Measurements from ENCODE around the gene JAKMIP1.

DNA sequence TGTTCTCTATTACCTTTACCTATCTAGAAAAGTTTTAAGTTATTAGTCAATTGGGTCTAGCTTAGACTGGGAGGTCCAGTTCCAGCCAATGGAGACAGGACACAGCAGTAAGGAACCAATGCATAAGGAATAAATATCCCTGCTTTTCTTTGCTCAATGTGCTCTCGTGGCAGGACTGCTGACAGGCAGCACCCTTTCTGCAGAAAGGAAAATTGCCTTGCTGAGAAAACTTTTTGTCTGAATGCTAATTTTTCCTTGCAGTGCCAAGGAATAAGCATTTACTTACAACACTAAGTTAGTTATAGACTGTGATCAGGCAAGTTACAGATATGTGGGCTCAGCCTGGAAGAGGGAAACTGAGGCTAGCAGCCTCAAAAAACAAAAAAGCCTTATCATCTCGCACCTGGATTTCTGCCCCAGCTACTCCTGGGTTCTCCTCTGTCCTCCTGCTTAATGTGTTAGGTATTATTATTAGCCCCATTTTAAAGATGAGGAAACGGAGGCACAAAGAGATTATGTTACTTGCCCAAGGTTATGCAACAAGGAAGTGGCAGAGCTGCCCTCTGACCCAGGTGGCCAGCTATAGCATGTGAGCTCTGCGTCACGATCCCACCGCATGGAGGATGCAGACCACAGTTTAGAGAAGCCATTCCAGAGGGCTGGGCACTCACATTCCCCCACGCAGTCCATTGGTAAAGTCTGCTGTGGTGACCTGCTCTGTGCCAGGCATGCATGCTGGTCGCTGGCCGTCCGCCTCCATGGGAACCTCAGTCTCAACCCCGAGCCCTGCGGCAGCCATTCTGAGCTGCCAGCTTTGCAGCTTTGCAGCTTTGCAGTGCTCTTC lies 141.6 kb downstream of the JAKMIP1 start:
- TF ChIP-seq FOXJ3 (CRISPR knock-in tag; IDR thresholded peaks at IDR 0.05; ENCODE audit: borderline replicate concordance) (no peak), EZH2 (conservative IDR thresholded peaks at IDR 0.05; ENCODE audit: low read depth, low read length) (no peak), ZNF543 (CRISPR knock-in tag; IDR thresholded peaks at IDR 0.05) (no peak), TCF7 (IDR thresholded peaks at IDR 0.05; ENCODE audit: low read depth) (no peak)
